ENCODE measurements around the gene BTRC. TPM values are rescaled to one million over a fixed set of nuclear protein-coding genes. Genes with fewer than 3 reads are reported as not detected.

The BTRC gene
- total and polyA plus RNA-seq, 2 experiments from 2014 or later = 8.4 to 11.4 TPM

DNA sequence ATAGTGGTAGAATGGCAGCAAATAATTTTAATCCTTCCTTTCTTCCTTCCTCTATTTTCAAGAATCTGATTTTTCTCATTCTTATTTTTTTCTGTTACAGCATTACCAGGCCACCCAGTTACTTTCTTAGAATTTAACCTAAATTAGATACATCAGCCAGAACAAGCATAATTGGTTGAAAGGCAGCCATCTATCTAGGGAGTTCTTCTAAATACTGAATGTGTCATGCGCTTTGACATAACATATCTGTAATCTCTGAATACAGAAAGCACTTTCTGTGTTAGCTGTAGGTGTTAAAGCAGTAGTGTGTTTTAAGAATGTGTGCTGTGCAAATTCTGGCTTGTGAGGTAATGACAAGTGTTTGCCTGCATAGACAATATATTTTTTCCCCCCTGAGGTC is 97.3 kb downstream of the BTRC start:
- H3K27me3 ChIP-seq (replicated peaks; ENCODE audit: insufficient read depth) = no peaks in the 10 kb centered on the region
- no peaks in the 10 kb centered on the region for H3K9me2 ChIP-seq (ENCODE audit: insufficient read depth)
- 96 to 97% methylated on average over 1 of the region's 1 CpG for WGBS, 2 experiments (ENCODE audit: low coverage in 1 of 2, low lambda C conversion rate in 2 of 2, missing lambda C conversion rate in 2 of 2)
- 0 out of 2 replicates have a peak, but pooled peaks cover 5% of the 10 kb centered on the region for H4K20me1 ChIP-seq (ENCODE audit: insufficient read depth)
- no peak overlapping the region for H3K9ac ChIP-seq
- no peaks in the 10 kb centered on the region for H3K36me3 ChIP-seq (ENCODE audit: low read depth)
- H3K79me2 ChIP-seq (ENCODE audit: insufficient read depth) = peaks cover 3% of the 10 kb centered on the region; the same call in 1 of the 2 replicates
- H3K4me1 ChIP-seq (ENCODE audit: insufficient read depth) = no peaks in the 10 kb centered on the region
- H3K9me3 ChIP-seq (ENCODE audit: low read depth) = no peaks in the 10 kb centered on the region
- in situ Hi-C loops (cut with MboI) = no loop called here
- H3K4me3 ChIP-seq = no peak overlapping the region
- no peak for DNase-seq
- no peak overlapping the region for H3K27ac ChIP-seq
- no peaks in the 10 kb centered on the region for H3F3A ChIP-seq (ENCODE audit: insufficient read depth)
- no peak overlapping the region for H2AFZ ChIP-seq
- H3K4me2 ChIP-seq (ENCODE audit: unreplicated experiment) = no peak overlapping the region
- TF ChIP-seq EZH2 (IDR thresholded peaks at IDR 0.05; ENCODE audit: insufficient read depth, poor library complexity, severe bottlenecking) = no peak
- no peak for TF ChIP-seq EZH2phosphoT487 (IDR thresholded peaks at IDR 0.05; ENCODE audit: insufficient read depth, low read depth)

DNA sequence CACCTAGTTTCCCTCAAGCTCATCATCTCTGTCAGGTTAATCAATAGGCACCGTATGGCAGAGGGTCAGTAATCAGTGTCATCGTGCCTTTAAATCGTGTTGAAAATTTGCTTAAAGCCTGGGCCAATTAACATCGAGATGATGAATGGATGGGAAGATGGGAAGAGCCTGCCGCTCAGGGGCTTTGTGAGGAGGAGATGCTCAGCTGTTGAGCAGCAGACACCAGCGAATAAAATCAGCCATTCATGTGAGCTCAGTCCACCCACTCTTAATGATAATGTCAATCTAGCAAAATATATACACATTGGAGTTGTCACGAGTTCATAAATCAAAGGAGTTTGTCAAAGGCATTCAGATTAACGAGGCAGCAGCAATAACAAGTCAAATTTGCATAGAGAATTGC is 97.7 kb downstream of the BTRC start:
- H2AFZ ChIP-seq = no peak overlapping the region
- no peaks in the 10 kb centered on the region for H3K9me2 ChIP-seq (ENCODE audit: insufficient read depth)
- no peaks in the 10 kb centered on the region for H3K27me3 ChIP-seq (replicated peaks; ENCODE audit: insufficient read depth)
- no peaks in the 10 kb centered on the region for H3K9me3 ChIP-seq (ENCODE audit: low read depth)
- no peaks in the 10 kb centered on the region for H3K36me3 ChIP-seq (ENCODE audit: low read depth)
- no peak for DNase-seq
- in situ Hi-C loops (cut with MboI) = no loop called here
- no peak overlapping the region for H3K9ac ChIP-seq
- 0 out of 2 replicates have a peak, but pooled peaks cover 3% of the 10 kb centered on the region for H4K20me1 ChIP-seq (ENCODE audit: insufficient read depth)
- no peak overlapping the region for H3K4me3 ChIP-seq
- H3K79me2 ChIP-seq (ENCODE audit: insufficient read depth) = peaks cover 3% of the 10 kb centered on the region; the same call in 1 of the 2 replicates
- H3K4me2 ChIP-seq (ENCODE audit: unreplicated experiment) = no peak overlapping the region
- WGBS, 2 experiments (ENCODE audit: low coverage in 1 of 2, low lambda C conversion rate in 2 of 2, missing lambda C conversion rate in 2 of 2) = 71% methylated on average over 8 of the region's 8 CpGs
- no peaks in the 10 kb centered on the region for H3K4me1 ChIP-seq (ENCODE audit: insufficient read depth)
- no peak overlapping the region for H3K27ac ChIP-seq
- no peaks in the 10 kb centered on the region for H3F3A ChIP-seq (ENCODE audit: insufficient read depth)
- TF ChIP-seq EZH2phosphoT487 (IDR thresholded peaks at IDR 0.05; ENCODE audit: insufficient read depth, low read depth) (no peak), EZH2 (IDR thresholded peaks at IDR 0.05; ENCODE audit: insufficient read depth, poor library complexity, severe bottlenecking) (no peak)

DNA sequence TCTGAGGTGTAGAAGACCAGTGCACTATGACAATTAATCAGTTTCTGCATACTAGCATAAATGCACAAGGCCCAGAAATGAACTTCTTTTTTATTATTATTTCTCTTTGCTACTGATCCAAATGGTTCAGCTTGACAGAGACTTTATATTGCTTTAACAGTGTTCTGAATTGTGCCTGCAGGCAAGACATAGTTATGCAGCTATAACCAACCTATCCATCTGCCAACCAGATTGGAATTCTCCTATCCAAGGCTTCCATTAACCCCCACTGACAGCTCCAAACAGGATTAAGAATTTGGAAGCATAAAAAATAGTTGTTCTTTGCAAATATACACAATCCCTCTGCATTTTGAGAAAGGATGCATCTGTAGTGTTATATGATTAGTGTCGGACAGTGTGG is 98.2 kb downstream of the BTRC start:
- 100% methylated on average over 1 of the region's 1 CpG for WGBS, 2 experiments (ENCODE audit: low coverage in 1 of 2, low lambda C conversion rate in 2 of 2, missing lambda C conversion rate in 2 of 2)
- Histone ChIP-seq H3K36me3 (ENCODE audit: low read depth) (no peaks in the 10 kb centered on the region), H3K9me2 (ENCODE audit: insufficient read depth) (no peaks in the 10 kb centered on the region), H3K4me2 (ENCODE audit: unreplicated experiment) (no peak overlapping the region), H2AFZ (no peak overlapping the region), H3K27me3 (replicated peaks; ENCODE audit: insufficient read depth) (no peaks in the 10 kb centered on the region), H3K9ac (no peak overlapping the region), H3K4me1 (ENCODE audit: insufficient read depth) (no peaks in the 10 kb centered on the region), H4K20me1 (ENCODE audit: insufficient read depth) (no peaks in the 10 kb centered on the region), H3K79me2 (ENCODE audit: insufficient read depth) (peaks cover under 1% of the 10 kb centered on the region; the same call in 1 of the 2 replicates), H3K27ac (no peak overlapping the region), H3K4me3 (no peak overlapping the region), H3K9me3 (ENCODE audit: low read depth) (no peaks in the 10 kb centered on the region), H3F3A (ENCODE audit: insufficient read depth) (no peaks in the 10 kb centered on the region)
- no peak for DNase-seq
- in situ Hi-C loops (cut with MboI) = no loop called here
- no peak for TF ChIP-seq EZH2phosphoT487 (IDR thresholded peaks at IDR 0.05; ENCODE audit: insufficient read depth, low read depth)
- TF ChIP-seq EZH2 (IDR thresholded peaks at IDR 0.05; ENCODE audit: insufficient read depth, poor library complexity, severe bottlenecking) = no peak

DNA sequence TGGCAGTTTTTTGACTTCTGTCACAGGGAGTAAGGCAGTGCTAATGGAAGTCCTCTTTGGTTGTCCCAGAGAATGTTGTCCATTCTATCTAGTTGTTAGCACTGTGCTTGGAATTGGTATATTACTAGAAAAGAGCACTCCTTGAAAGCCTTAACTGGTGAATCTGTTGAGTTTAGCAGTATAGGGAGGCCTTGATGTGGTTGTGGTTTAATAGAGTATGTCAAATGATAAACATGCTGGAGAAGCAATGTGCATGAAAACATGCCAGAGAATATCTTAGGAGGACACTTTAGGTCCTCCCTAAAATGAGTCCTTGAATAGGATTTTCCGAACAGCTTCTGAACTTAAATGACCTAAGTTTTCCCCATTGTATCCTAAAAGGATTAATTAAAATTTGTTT is 98.6 kb downstream of the BTRC start:
- no peak overlapping the region for H3K4me2 ChIP-seq (ENCODE audit: unreplicated experiment)
- H3K4me3 ChIP-seq = no peak overlapping the region
- H2AFZ ChIP-seq = no peak overlapping the region
- H4K20me1 ChIP-seq (ENCODE audit: insufficient read depth) = no peaks in the 10 kb centered on the region
- no peaks in the 10 kb centered on the region for H3K9me3 ChIP-seq (ENCODE audit: low read depth)
- 96 to 100% methylated on average over 1 of the region's 1 CpG for WGBS, 2 experiments (ENCODE audit: low coverage in 1 of 2, low lambda C conversion rate in 2 of 2, missing lambda C conversion rate in 2 of 2)
- no peak for DNase-seq
- TF ChIP-seq EZH2 (IDR thresholded peaks at IDR 0.05; ENCODE audit: insufficient read depth, poor library complexity, severe bottlenecking) (no peak), EZH2phosphoT487 (IDR thresholded peaks at IDR 0.05; ENCODE audit: insufficient read depth, low read depth) (no peak)
- H3K4me1 ChIP-seq (ENCODE audit: insufficient read depth) = no peaks in the 10 kb centered on the region
- no peaks in the 10 kb centered on the region for H3F3A ChIP-seq (ENCODE audit: insufficient read depth)
- no peaks in the 10 kb centered on the region; the same call in 1 of the 2 replicates for H3K79me2 ChIP-seq (ENCODE audit: insufficient read depth)
- no peak overlapping the region for H3K27ac ChIP-seq
- H3K9me2 ChIP-seq (ENCODE audit: insufficient read depth) = no peaks in the 10 kb centered on the region
- in situ Hi-C loops (cut with MboI) = no loop called here
- H3K9ac ChIP-seq = no peak overlapping the region
- no peaks in the 10 kb centered on the region for H3K27me3 ChIP-seq (replicated peaks; ENCODE audit: insufficient read depth)
- H3K36me3 ChIP-seq (ENCODE audit: low read depth) = no peaks in the 10 kb centered on the region

DNA sequence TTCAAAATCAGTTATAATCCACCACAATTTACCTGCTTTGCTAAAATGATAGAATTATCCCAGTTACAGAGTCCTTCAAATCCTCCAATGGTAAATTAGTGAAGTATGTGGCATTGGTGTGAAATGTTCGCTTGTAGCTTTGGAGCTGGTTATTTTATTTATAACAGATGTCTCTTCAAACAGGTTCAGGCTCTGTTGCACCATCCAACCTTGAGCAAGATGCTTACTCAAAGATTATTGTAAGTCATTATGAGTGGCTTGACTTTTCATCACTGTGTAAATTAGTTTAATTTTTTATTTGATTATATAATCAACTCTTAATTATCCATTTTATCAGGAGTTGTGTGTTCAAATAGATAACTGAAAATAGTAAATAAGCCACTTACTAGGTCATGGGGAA is 99.4 kb downstream of the BTRC start:
- in situ Hi-C loops (cut with MboI) = no loop called here
- Histone ChIP-seq H3K4me1 (ENCODE audit: insufficient read depth) (no peaks in the 10 kb centered on the region), H2AFZ (no peak overlapping the region), H3K36me3 (ENCODE audit: low read depth) (no peaks in the 10 kb centered on the region), H3K4me2 (ENCODE audit: unreplicated experiment) (no peak overlapping the region), H3K9me2 (ENCODE audit: insufficient read depth) (no peaks in the 10 kb centered on the region), H3K9ac (no peak overlapping the region), H4K20me1 (ENCODE audit: insufficient read depth) (no peaks in the 10 kb centered on the region), H3K27ac (no peak overlapping the region), H3K27me3 (replicated peaks; ENCODE audit: insufficient read depth) (no peaks in the 10 kb centered on the region), H3K9me3 (ENCODE audit: low read depth) (no peaks in the 10 kb centered on the region), H3K79me2 (ENCODE audit: insufficient read depth) (no peaks in the 10 kb centered on the region; the same call in 1 of the 2 replicates), H3F3A (ENCODE audit: insufficient read depth) (no peaks in the 10 kb centered on the region), H3K4me3 (no peak overlapping the region)
- 89 to 96% methylated on average over 1 of the region's 1 CpG for WGBS, 2 experiments (ENCODE audit: low coverage in 1 of 2, low lambda C conversion rate in 2 of 2, missing lambda C conversion rate in 2 of 2)
- DNase-seq = no peak
- no peak for TF ChIP-seq EZH2 (IDR thresholded peaks at IDR 0.05; ENCODE audit: insufficient read depth, poor library complexity, severe bottlenecking)
